GM12873 (cell line): Measurements from ENCODE around the gene TMEM217.

ENCODE experiments used
- CTCF ChIP-seq: IDR thresholded peaks from 2 replicates; pipeline ENCODE4 v1.5.1; 2012; ENCODE audit warnings: low read depth, mild to moderate bottlenecking, moderate library complexity, low read length, control low read depth; ENCODE audit not compliant: insufficient read depth; ENCODE audit errors: missing control alignments

Gene TMEM217

GRCh38 chr6:37208793-37209192, 49.2 kb downstream of the TMEM217 start:
- TF ChIP-seq CTCF = no peak

GRCh38 chr6:37207903-37208456, 50.0 kb downstream of the TMEM217 start:
- TF ChIP-seq CTCF = peak; percentile 94

- no peak for TF ChIP-seq CTCF
Measured at GRCh38 chr6:37206622-37207021, 51.3 kb downstream of the TMEM217 start.

- TF ChIP-seq CTCF = no peak
Measured at GRCh38 chr6:37205997-37206340, 52.0 kb downstream of the TMEM217 start.

GRCh38 chr6:37205175-37205996, 52.6 kb downstream of the TMEM217 start:
- no peak for TF ChIP-seq CTCF

GRCh38 chr6:37204014-37204751, 53.8 kb downstream of the TMEM217 start:
- no peak for TF ChIP-seq CTCF

- no peak for TF ChIP-seq CTCF
Measured at GRCh38 chr6:37202788-37203491, 55.0 kb downstream of the TMEM217 start.
